Left kidney (tissue), 2 donors: Measurements from ENCODE around the gene BABAM2. TPM values are rescaled to one million over a fixed set of nuclear protein-coding genes. Genes with fewer than 3 reads are reported as not detected.
"Not testable (repeated sequence)": the region's sequence is repeated elsewhere in the genome, so short reads cannot be mapped to it uniquely, and the experiment has no call there.

ENCODE experiments used
- DNase-seq: peaks from one replicate; pipeline ENCODE4 v3.0.0-alpha.2; 2013
- polyA plus RNA-seq: library from polyadenylated mRNA; unstranded; fragments of 120-200 nt; gene quantifications from one replicate; pipeline ENCODE4 v1.2.1, GENCODE V29; 2013; ENCODE audit not compliant: insufficient read length

Gene BABAM2
- polyA plus RNA-seq, 1 donor, result 55.7 TPM

DNA sequence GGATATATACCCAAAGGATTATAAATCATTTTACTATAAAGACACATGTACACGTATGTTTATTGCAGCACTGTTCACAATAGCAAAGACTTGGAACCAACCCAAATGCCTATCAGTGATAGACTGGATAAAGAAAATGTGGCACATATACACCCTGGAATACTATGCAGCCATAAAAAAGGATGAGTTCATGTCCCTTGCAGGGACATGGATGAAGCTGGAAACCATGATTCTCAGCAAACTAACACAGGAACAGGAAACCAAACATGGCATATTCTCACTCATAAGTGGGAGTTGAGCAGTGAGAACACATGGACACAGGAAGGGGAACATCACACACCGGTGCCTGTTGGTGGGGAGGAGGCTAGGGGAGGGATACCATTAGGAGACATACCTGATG, 135.7 kb downstream of the BABAM2 start:
- DNase-seq, result not testable (repeated sequence)

DNA sequence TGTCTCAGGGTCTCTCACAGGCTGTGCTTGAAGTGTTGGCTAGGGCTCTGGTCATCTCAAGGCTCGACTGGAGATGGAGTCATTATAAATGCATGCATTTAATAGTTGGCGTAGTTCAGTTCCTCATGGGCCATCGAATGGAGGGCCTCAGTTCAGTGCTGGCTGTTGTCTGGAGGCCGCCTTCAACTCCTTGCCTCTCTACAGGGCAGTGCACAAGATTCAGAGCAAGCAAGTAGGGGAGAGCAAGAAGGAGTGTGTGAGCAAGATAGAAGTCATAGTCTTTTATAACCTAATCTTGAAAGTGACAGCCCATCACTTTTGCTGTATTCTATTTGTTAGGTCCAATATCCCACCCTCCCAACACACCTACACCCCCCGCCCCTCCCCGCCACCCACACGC, 137.5 kb downstream of the BABAM2 start:
- DNase-seq, result no peak

DNA sequence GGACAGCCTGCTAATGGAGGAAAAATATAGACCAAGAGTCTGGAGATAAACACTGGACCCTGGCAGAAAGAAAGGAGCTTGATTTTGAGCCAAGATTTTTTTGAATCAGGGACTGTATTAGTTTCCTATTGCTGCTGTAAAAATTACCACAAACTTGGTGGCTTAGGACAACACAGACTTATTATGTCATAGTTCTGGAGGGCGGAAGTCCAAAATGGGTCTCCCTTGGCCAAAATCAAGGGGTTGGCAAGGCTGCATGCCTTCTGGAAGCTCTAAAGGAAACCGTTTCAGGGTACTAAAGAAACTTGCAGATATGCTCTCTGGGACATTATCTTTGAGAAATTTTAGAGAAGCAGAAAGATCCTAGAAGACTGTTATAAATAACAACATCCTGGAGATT, 140.1 kb downstream of the BABAM2 start:
- DNase-seq, result no peak

DNA sequence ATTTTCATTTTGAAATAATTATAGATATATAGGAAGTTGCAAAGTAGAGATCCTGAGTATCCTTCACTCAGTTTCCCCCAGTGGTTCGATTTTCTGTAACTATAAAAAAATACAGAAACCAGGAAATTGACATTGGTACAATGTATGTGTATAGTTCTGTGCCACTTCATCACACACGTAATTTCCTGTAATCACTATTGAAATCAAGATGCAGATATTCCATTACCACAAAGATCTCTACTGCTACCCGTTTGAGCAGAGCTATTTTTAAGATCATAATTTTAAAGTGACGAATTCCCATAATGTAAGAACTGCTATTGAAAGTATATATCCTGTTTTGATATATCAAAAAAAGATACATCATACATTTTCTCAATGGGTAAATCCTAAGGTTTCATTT, 142.3 kb downstream of the BABAM2 start:
- no peak for DNase-seq

DNA sequence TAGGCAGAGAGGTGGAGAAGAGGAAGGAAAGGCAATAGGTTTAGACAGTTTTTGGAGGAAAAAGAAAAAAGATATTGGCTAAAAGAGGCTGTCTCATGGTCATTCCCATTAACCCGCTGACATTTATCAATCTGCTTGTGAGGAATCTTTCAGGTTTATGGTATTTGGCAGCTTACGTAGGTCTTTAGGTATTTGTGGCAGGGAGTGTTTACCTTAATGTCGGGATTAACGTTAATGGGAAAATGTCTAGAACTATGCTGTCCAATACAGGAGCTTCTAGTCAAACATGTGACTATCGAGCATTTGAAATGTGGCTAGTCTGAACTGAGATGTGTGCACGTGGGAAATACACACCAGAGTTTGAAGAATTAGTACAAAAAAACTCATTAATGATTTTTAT, 144.2 kb downstream of the BABAM2 start:
- DNase-seq, result no peak

DNA sequence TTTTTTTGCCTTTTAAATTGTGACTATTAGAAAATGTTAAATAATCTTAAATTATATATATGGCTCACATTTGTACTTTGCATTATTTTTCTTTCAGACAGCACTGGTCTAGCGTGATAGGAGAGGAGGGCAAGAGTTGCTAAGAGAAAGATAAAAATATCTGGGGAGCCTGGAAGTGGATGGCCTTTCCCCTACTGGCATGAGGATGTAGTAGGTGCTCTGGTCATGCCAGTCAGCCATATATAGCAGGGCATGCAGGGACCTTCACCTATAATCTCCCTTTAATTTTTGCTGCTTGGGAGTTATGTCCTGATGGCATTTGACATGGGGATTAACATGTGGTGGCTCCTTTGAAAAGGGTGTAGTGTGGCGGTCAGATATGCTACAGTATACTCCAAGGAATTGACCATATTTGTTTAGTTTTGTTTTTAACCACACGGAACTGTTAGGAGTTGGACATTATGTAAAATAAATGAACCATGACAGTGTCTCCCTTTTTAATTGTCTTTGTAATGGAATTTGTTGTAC, 144.7 kb downstream of the BABAM2 start:
- no peak for DNase-seq

DNA sequence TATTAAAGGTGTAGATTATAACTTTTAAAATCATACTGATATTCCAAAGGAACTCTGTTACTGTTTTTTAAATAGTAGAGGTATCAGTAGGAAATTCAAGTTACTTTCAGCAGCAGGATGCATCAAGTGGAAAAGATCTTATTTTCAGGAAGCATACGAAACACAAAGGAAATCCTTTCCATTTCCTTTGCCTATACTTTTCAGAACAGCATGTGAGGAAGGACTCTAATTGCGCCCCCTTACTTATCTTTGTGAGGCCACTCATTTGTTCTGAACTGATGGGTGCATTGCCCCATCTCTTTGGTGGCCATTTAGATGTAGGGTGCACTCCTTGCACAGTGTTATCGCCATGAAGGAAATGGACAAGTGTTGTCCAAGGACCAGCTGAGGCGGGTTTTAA, 145.3 kb downstream of the BABAM2 start:
- DNase-seq, result no peak

DNA sequence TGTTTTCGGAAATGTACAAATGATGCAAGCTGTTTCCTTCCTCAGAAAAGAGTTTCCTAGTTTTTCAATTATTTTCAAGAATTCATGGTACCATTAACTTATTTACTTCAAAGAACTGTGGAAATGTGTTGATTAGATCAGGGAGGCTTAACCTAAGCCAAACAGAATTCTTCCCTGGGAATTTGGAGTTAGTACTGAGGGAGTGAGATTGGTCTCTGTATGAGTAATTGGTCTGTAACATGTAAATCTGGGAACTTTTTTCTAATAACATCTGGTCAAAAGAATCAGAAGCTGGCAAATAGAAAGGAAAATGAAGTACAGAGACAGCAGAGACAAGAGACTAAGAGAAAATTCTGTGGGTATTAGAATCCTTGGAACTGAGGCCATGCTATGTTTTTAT, 145.8 kb downstream of the BABAM2 start:
- DNase-seq, result no peak

DNA sequence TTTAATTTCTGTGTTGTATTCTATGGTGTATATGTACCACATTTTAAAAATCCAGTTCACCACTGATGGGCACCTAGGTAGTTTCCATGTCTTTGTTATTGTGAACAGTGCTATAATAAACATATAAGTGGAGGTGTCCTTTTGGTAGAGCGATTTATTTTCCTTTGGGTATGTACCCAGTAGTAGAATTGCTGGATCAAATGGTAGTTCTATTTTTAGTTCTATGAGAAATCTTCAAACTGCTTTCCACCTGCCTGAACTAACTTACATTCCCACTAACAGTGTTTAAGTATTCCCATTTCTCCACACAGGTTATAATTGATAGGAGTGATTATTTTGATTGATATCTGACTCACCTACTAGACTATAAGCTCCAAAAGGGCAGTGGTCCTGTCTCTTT, 148.2 kb downstream of the BABAM2 start:
- no peak for DNase-seq

DNA sequence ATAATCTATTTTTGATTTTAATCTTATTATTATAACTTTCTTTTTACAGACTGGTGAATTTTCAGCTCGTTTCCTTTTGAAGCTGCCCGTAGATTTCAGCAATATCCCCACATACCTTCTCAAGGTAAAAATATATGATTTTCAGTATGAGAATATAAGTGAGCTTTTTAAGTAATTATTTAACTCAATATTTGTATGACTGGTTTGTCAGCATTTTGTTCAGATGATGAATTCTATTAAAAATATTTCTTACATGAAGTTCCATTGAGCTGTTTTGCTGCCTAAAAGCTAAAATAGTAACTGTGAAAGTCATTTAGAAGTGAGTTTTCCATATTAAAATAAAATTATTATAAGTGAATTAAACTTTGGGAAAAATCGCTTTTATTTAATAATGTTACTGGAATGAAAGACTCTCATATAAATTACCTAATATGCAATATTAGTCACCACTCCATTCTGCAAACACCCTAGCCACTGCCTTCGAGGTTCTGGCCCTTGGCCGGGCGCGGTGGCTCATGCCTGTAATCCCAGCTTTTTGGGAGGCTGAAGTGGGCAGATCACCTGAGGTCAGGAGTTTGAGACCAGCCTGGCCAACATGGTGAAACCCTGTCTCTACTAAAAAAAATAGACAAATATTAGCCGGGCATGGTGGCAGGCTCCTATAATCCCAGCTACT, 155.3 kb downstream of the BABAM2 start:
- DNase-seq, result no peak

DNA sequence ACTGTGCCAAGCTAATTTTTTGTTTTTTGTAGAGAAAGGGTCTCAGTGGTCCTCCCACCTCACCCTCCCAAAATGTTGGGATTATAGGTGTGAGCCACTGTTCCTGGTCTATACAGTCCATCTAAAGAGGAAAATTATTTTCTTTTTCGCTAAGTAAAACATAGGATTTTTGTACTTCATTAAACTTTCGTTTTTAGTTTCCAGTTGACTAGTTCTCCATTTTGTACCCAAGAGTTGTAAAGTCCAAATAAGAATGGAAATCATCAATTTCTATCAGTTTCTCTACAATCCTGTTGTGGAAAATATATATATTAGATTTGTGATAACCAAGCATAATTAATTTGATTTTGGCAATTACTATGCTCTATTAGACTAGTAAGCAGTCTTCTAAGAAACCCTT, 156.4 kb downstream of the BABAM2 start:
- DNase-seq, result no peak

DNA sequence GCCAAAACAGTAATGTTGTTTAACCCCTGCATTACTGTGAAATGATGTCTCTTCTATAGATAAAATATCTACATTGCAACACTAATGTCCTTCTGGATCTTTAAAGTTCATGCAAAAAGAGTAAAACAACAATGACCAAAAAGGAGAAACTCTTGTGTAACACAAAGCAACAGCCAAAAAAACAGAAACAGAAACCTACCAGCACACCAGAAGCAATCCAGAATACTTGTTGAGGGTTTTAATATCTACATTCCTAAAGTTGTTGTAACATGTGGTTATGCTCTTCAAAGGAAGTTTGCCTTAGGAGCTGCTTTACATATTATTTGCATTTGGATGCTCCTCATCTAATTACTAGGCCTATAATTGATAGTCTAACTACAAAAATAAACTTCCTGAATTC, 157.2 kb downstream of the BABAM2 start:
- DNase-seq, result no peak

DNA sequence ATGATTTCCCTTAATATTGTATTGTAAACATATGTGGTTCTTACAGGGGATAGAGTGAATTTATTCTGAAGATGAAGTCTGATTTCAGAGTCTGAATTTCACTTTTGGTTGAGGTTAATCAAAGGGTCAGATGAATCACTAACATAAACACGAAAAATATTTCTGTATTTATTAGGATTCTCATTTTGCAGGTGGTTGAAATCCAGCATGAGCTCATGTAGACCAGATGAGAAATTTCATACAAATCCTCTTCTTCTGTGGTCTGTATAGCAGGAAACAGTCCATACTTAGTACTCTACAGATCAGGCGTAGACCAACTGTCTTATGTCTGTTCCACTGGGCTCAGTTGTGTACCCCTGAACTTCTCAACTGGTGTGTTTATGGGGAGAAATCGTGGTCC, 157.8 kb downstream of the BABAM2 start:
- no peak for DNase-seq

DNA sequence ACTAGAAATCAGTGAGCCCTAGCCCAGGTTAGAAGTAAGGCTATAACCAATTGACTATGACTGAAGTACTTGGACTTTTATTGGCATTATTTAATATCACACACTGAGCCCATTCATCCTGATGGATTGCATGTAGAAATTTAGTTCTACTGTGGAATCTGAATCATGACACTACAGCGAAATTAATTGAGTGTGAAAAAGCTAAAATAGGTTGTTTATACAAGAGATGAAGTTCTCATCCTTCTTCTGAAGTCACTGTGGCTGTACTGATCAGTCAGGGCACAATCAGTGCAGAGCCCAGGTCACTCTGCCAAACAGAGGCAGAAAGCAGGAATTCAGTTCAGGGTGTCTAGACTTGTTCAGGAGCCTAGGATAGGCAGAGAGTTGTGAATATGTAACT, 158.9 kb downstream of the BABAM2 start:
- no peak for DNase-seq

DNA sequence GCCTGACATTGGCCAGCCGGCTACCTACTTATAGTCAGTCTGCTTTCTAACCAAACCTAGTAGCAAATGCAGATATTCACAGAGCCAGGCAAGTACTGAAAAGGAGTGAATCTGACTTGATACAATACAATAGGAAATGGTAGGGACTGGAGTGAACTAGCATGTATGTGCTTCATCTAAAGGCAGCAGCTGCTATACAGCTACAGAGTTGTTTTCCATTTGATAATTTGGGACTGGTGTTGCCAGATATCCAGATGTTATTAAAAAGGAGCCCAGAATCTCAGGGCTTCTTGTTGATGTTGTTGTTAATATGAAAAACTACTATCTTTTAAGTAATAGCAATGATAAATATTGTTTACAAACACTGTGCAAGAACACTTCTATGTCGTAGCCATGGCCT, 159.4 kb downstream of the BABAM2 start:
- DNase-seq, result no peak

DNA sequence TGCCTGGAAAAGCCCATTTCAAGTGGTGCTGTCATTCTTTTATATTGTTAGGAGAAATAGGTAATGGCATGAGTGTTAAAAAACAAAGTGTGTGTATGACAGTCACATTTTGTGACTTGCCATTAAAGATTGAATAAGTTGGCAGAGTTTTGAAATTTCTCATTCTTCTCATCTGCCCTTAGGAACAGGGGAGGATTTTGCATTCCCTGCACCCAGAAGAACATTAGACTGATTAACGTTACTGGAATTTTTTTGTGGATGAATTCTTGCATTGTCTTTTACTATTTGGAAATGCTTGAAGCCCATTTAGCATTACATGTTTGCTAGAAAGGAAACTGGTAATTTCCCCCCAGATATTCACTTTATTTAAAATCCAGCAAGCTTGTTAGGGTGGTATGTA, 162.2 kb downstream of the BABAM2 start:
- DNase-seq, result no peak

DNA sequence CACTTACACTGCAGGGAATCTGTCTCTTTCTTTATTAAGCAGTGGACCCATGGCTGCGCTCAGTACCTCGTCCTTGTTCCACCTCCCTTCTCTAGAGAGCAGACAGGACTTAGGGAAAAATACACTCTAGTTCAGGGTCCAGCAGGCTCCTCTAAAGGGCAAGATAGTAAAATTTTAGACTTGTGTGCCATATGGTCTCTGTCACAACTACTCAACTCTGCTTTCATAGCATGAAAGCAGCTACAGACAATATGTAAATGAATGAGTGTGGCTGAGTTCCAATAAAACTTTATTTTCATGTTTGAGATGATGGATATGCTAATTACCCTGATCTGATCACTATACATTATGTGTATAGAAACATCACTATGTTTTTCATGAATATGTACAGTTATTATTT, 163.1 kb downstream of the BABAM2 start:
- DNase-seq, result peak; percentile 17

DNA sequence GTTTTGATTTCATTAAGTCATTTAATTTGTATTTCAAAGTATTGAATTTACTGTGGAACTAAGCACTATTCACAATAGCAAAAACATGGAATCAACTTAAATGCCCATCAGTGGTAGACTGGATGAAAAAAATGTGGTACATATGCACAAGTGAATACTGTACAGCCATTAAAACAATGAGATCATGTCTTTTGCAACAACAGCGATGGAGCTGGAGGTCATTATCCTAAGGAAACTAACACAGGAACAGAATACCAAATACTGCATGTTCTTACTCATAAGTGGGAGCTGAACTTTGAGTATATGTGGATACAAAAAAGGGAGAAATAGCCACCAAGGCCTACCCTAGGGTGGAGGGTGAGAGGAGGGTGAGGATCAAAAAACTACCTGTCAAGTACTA, 164.4 kb downstream of the BABAM2 start:
- DNase-seq, result no peak

DNA sequence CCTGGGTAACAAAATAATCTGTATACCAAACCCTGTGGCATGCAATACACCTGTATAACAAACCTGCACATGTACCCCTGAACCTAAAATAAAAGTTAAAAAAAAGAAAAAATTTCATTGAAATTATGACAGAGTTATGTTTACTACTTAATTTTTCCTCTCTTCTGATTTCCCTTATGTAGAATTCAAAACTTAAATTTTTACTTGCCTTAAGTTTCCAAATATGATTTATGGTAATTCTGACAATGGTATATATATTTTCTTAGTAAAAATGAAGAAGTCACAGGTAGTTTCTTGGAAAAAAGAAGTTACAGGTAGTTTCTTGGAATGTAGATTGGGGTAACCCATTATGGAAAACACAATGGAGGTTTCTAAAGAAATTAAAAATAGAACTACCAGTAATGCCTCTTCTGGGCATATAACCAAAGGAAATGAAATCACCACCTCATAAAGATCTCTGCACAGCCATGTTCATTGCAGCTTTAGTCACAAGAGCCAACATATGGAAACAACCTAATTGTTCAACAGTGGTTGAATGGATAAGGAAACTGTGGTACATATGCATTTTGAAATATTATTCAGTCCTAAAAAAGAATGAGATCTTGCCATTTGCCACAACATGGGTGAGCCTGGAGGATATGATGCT, 164.9 kb downstream of the BABAM2 start:
- no peak for DNase-seq

DNA sequence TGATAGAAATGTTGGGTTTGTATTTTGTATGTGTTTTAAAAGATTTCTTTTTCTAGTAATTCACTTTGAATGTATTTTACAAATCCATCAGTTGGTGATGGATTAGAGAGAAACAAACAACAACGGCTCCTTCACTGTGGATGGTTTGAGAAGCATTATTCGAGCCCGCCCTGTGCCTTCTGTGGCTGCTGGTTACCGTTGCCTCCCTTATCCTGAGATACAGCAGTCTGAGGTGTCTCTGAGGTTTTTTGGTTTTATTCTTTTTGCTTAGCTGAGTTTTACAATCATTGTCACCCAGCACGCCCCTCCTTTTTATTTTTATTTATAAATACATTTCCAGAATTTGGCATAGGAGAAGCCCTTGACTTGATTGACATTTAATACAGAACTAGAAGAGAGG, 168.3 kb downstream of the BABAM2 start:
- no peak for DNase-seq

DNA sequence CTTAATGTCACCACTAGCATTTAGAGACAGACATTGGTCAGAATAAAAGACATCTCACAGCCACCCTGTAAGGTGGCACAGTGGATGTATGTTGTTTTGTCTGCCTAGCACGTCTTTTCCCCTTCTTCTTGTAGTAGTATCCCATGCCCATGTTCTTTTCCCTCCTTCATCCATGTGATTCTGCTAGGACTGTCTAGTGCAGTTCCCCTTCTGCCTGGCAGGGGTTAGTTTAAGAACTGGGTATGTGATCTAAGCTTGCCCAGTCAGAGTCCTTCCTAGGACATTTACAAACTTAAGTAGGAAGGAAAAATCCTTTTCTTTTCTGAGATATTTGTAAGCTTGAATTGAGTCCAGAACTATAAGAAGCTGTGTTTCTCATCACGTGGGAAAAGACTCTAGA, 172.3 kb downstream of the BABAM2 start:
- DNase-seq, result no peak

DNA sequence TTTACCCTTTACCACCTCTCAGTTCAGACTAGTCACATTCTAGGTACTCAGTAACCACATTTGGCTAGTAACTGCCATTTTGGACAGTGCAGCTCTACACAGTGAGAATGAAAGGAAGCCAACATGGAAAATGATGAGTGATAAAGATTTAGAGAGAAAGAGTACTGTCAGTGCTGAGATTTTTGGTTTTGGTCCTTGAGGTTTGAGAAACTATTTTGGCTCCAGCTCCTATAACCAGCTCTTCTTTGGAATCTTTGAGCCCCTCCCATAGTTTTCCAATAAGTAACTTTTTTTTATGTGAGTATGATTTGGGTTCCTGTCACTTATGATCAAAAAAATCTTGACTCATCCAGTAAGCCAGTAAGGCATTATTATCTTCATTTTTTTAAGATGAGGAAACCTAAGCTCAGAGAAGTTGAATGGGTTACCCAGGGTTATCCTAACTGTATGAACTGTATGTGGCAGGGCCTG, 173.0 kb downstream of the BABAM2 start:
- DNase-seq, result no peak

DNA sequence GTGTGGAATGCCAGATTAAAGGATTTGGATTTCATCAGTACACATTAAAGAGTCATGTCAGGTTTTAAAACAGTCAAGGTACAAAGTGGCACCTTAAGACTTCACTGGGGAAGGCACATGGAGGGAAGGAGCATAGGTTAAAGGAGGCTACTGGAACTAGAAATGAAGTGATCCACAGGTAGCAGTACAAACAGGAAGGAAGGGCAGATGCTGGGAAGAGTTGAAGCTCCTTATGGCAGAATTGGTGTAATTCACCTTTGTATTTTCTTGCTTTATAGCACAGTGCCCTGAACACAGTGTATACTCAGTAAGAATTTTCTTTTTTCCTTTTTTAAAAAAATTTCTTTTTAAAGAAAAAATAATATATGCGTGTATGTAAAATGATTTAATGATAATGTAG, 177.1 kb downstream of the BABAM2 start:
- DNase-seq, result no peak

DNA sequence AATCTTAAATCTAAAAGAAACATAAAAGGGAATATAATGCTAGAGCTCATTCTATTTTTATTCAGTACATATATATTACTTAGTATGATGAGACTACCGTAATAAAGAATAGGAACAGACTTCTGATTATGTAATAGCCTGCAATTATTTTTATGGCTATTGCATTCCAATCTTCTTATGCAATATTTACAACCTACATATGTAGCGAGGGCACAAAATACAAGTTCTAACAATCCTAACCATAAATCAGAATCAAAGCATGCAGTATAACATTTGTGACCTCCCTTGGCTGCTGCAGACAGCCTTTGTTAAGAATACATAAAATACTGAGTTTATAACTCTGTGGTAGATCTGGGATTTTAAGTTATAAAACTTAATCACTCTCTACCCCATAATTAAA, 177.6 kb downstream of the BABAM2 start:
- DNase-seq, result peak; percentile 25
